H9 (cell line): ENCODE results near the gene INTS15. TPM values are rescaled to one million over a fixed set of nuclear protein-coding genes. Genes with fewer than 3 reads are reported as not detected.

Experiments used
- DNase-seq: peaks from one replicate; pipeline ENCODE4 v3.0.0-alpha.2; 2017
- H2AFZ ChIP-seq: one replicate; pipeline ENCODE4 v1.6.1; 2013; ENCODE audit warnings: mild to moderate bottlenecking, low read length, control low read depth, moderate library complexity
- H2AK5ac ChIP-seq: 2 replicates; pipeline ENCODE4 v1.6.1; 2013; ENCODE audit warnings: low read length, control low read depth, mixed read lengths; ENCODE audit not compliant: insufficient read length
- H2BK120ac ChIP-seq: one replicate; pipeline ENCODE4 v1.6.1; 2013; ENCODE audit warnings: low read depth, mild to moderate bottlenecking, low read length, control low read depth, inconsistent platforms; ENCODE audit not compliant: poor library complexity, severe bottlenecking
- H2BK12ac ChIP-seq: 2 replicates; pipeline ENCODE4 v1.6.1; 2013; ENCODE audit warnings: low read length, control low read depth, mixed read lengths, low read depth; ENCODE audit not compliant: insufficient read length
- H2BK15ac ChIP-seq: 2 replicates; pipeline ENCODE4 v1.6.1; 2013; ENCODE audit warnings: low read depth, low read length, control low read depth
- H2BK20ac ChIP-seq: one replicate; pipeline ENCODE4 v1.6.1; 2013; ENCODE audit warnings: low read depth, mild to moderate bottlenecking, low read length, control low read depth, inconsistent platforms; ENCODE audit not compliant: poor library complexity, severe bottlenecking
- H2BK5ac ChIP-seq: 2 replicates; pipeline ENCODE4 v1.6.1; 2013; ENCODE audit warnings: low read length, control low read depth, mixed read lengths; ENCODE audit not compliant: insufficient read length
- H3K14ac ChIP-seq: 2 replicates; pipeline ENCODE4 v1.6.1; 2013; ENCODE audit warnings: low read length, control low read depth; ENCODE audit not compliant: insufficient read depth
- H3K18ac ChIP-seq: 2 replicates; pipeline ENCODE4 v1.6.1; 2013; ENCODE audit warnings: low read depth, mild to moderate bottlenecking, mixed read lengths, low read length, control low read depth; ENCODE audit not compliant: insufficient read length
- H3K23ac ChIP-seq: 2 replicates; pipeline ENCODE4 v1.6.1; 2013; ENCODE audit warnings: low read length, control low read depth, mixed read lengths, low read depth; ENCODE audit not compliant: insufficient read length
- H3K23me2 ChIP-seq: 2 replicates; pipeline ENCODE4 v1.6.1; 2013; ENCODE audit warnings: low read depth, mild to moderate bottlenecking, mixed read lengths, low read length, control low read depth; ENCODE audit not compliant: insufficient read length, poor library complexity, severe bottlenecking
- H3K27ac ChIP-seq: 2 replicates; pipeline ENCODE4 v1.5.1; 2013; ENCODE audit warnings: low read length, control low read depth, mixed read lengths, low read depth; ENCODE audit not compliant: insufficient read length
- H3K27me3 ChIP-seq: 2 replicates; pipeline ENCODE4 v1.6.1; 2013; ENCODE audit warnings: low read length, control low read depth, inconsistent platforms; ENCODE audit not compliant: insufficient read depth
- H3K4ac ChIP-seq: 2 replicates; pipeline ENCODE4 v1.6.1; 2013; ENCODE audit warnings: low read depth, mild to moderate bottlenecking, control low read depth, inconsistent platforms, low read length, moderate library complexity
- H3K4me1 ChIP-seq: 2 replicates; pipeline ENCODE4 v1.6.1; 2013; ENCODE audit warnings: low read length, control low read depth, inconsistent platforms; ENCODE audit not compliant: insufficient read depth
- H3K4me2 ChIP-seq: 2 replicates; pipeline ENCODE4 v1.6.1; 2013; ENCODE audit warnings: low read length, control low read depth, mixed read lengths; ENCODE audit not compliant: insufficient read length, insufficient read depth
- H3K56ac ChIP-seq: 2 replicates; pipeline ENCODE4 v1.6.1; 2013; ENCODE audit warnings: low read depth, mild to moderate bottlenecking, mixed read lengths, low read length, control low read depth; ENCODE audit not compliant: insufficient read length
- H3K79me1 ChIP-seq: 2 replicates; pipeline ENCODE4 v1.6.1; 2013; ENCODE audit warnings: low read depth, mild to moderate bottlenecking, moderate library complexity, low read length, control low read depth, inconsistent platforms; ENCODE audit not compliant: insufficient read depth, poor library complexity, severe bottlenecking
- H3K79me2 ChIP-seq: 2 replicates; pipeline ENCODE4 v1.6.1; 2013; ENCODE audit warnings: low read length, control low read depth, inconsistent platforms; ENCODE audit not compliant: insufficient read depth
- H3K9ac ChIP-seq: 2 replicates; pipeline ENCODE4 v1.6.1; 2013; ENCODE audit warnings: low read length, control low read depth, mixed read lengths; ENCODE audit not compliant: insufficient read length; ENCODE audit errors: extremely low read depth
- H3K9me3 ChIP-seq: one replicate; pipeline ENCODE4 v1.6.1; 2013; ENCODE audit warnings: low read depth, low read length, inconsistent platforms; ENCODE audit not compliant: control insufficient read depth
- H3T11ph ChIP-seq: one replicate; pipeline ENCODE4 v1.6.1; 2013; ENCODE audit warnings: mild to moderate bottlenecking, low read length, control low read depth, inconsistent platforms
- H4K20me1 ChIP-seq: one replicate; pipeline ENCODE4 v1.6.1; 2013; ENCODE audit not compliant: control insufficient read depth, insufficient read length, insufficient read depth
- H4K5ac ChIP-seq: 2 replicates; pipeline ENCODE4 v1.6.1; 2013; ENCODE audit warnings: low read depth, mild to moderate bottlenecking, mixed read lengths, low read length, control low read depth; ENCODE audit not compliant: insufficient read length
- H4K8ac ChIP-seq: replicated peaks from 2 replicates; pipeline ENCODE4 v1.6.1; 2013; ENCODE audit warnings: low read length, control low read depth, mixed read lengths, low read depth; ENCODE audit not compliant: insufficient read length
- H4K91ac ChIP-seq: 2 replicates; pipeline ENCODE4 v1.6.1; 2013; ENCODE audit warnings: low read depth, mild to moderate bottlenecking, moderate library complexity, mixed read lengths, low read length, control low read depth; ENCODE audit not compliant: insufficient read length
- H3K27ac Mint-ChIP-seq, 3 experiments: 2 replicates in 2 of 3; 3 replicates in 1 of 3; pipeline ENCODE4 v1.8.0; 2020 to 2021; ENCODE audit warnings: mixed read lengths in 3 of 3, mild to moderate bottlenecking in 1 of 3, moderate library complexity in 1 of 3
- H3K27me3 Mint-ChIP-seq: 2 replicates; pipeline ENCODE4 v1.8.0; 2021; ENCODE audit warnings: low read depth, mild to moderate bottlenecking, moderate library complexity, mixed read lengths
- H3K36me3 Mint-ChIP-seq, 3 experiments: 2 replicates in 2 of 3; 3 replicates in 1 of 3; pipeline ENCODE4 v1.8.0; 2020 to 2021; ENCODE audit warnings: low read depth in 3 of 3, mixed read lengths in 3 of 3; ENCODE audit not compliant: insufficient read depth in 1 of 3
- H3K4me1 Mint-ChIP-seq, 2 experiments: 2 replicates each; pipeline ENCODE4 v1.8.0; 2020; ENCODE audit warnings: mixed read lengths in 2 of 2
- H3K4me3 Mint-ChIP-seq, 2 experiments: 2 replicates in 1 of 2; 3 replicates in 1 of 2; pipeline ENCODE4 v1.8.0; 2020 to 2021; ENCODE audit warnings: mild to moderate bottlenecking in 2 of 2, mixed read lengths in 2 of 2, moderate library complexity in 1 of 2
- H3K9me3 Mint-ChIP-seq, 2 experiments: 2 replicates in 1 of 2; 3 replicates in 1 of 2; pipeline ENCODE4 v1.8.0; 2020; ENCODE audit warnings: mild to moderate bottlenecking in 2 of 2, mixed read lengths in 2 of 2, moderate library complexity in 1 of 2
- WGBS: extraction: QIAGEN DNeasy Blood & Tissue Kit; methylation state at CpG from one replicate; pipeline ENCODE4 v1.1.7; 2013; ENCODE audit warnings: missing lambda C conversion rate, low lambda C conversion rate, mixed read lengths; ENCODE audit not compliant: insufficient read length; ENCODE audit errors: extremely low coverage; 5-methylcytosine and 5-hydroxymethylcytosine counted together
- total RNA-seq: library from RNA; stranded (reverse); gene quantifications from 2 replicates; pipeline ENCODE4 v1.2.1, GENCODE V29; 2021
- TF ChIP-seq, protein P1 (sequence below): fragments of 200-600 bp; sonication (generic); conservative IDR thresholded peaks from 3 replicates; pipeline ENCODE4 v1.8.0; 2021; ENCODE audit warnings: antibody characterized with exemption, mild to moderate bottlenecking

INTS15 gene
- total RNA-seq, 1 experiment from 2014 or later, result 42.9 TPM

DNA sequence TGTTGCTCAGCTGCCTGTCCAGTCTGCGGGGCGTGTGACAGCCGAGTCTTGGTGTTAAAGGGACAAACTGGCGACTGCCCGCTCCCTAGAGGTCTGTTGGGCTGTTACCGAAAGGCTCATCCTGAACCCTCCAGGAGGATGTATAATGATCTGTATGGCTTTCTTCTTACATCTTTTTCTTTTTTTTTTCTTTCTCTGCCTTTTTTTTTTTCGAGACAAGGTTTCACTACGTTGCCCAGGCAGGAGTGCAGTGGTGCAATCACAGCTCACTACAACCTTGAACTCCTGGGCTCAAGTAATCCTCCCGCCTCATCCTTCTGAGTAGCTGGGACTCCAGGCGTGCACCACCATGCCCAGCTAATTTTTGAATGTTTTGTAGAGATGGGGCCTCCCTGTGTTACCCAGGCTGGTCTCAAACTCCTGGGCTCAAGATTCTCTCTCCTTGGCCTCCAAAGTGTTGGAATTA, 857 bp downstream of the INTS15 start:
- H3K4me3 Mint-ChIP-seq, result peak overlapping the region; percentile 81 to 92
- peak overlapping the region in 1 of 3 experiments; percentile 75; a peak in 2 of 7 replicates for H3K27ac Mint-ChIP-seq
- no peaks in the 10 kb centered on the region for H4K20me1 ChIP-seq
- H2AFZ ChIP-seq, result no peak overlapping the region
- no peak overlapping the region for H4K8ac ChIP-seq
- H3K9me3 Mint-ChIP-seq, result no peaks in the 10 kb centered on the region
- no peaks in the 10 kb centered on the region for H3K9me3 ChIP-seq
- no peak for DNase-seq
- H3K14ac ChIP-seq, result no peak overlapping the region
- H2BK5ac ChIP-seq, result no peak overlapping the region
- H2BK15ac ChIP-seq, result no peak overlapping the region
- no peak overlapping the region for H2BK120ac ChIP-seq
- no peak overlapping the region for H3K18ac ChIP-seq
- H3K4me1 ChIP-seq, result no peaks in the 10 kb centered on the region
- TF ChIP-seq, protein P1, sequence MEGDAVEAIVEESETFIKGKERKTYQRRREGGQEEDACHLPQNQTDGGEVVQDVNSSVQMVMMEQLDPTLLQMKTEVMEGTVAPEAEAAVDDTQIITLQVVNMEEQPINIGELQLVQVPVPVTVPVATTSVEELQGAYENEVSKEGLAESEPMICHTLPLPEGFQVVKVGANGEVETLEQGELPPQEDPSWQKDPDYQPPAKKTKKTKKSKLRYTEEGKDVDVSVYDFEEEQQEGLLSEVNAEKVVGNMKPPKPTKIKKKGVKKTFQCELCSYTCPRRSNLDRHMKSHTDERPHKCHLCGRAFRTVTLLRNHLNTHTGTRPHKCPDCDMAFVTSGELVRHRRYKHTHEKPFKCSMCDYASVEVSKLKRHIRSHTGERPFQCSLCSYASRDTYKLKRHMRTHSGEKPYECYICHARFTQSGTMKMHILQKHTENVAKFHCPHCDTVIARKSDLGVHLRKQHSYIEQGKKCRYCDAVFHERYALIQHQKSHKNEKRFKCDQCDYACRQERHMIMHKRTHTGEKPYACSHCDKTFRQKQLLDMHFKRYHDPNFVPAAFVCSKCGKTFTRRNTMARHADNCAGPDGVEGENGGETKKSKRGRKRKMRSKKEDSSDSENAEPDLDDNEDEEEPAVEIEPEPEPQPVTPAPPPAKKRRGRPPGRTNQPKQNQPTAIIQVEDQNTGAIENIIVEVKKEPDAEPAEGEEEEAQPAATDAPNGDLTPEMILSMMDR, result 0 out of 3 replicates have a peak, but pooled peaks have one; percentile 11
- H3K23ac ChIP-seq, result no peak overlapping the region
- no peak overlapping the region for H3T11ph ChIP-seq
- H3K4me1 Mint-ChIP-seq, result peaks cover 9 to 10% of the 10 kb centered on the region in 2 experiments
- no peak overlapping the region for H2AK5ac ChIP-seq
- H3K79me1 ChIP-seq, result no peaks in the 10 kb centered on the region
- H2BK12ac ChIP-seq, result no peak overlapping the region
- H2BK20ac ChIP-seq, result no peak overlapping the region
- no CpG with 5 or more reads among the region's 10 CpGs for WGBS
- H3K36me3 Mint-ChIP-seq, result peaks cover 25 to 76% (median 67%) of the 10 kb centered on the region in 3 experiments
- H3K56ac ChIP-seq, result no peak overlapping the region
- H3K79me2 ChIP-seq, result no peaks in the 10 kb centered on the region
- H3K27ac ChIP-seq, result no peak overlapping the region
- H3K9ac ChIP-seq, result peak overlapping the region; percentile 23
- no peaks in the 10 kb centered on the region for H3K27me3 Mint-ChIP-seq
- peak overlapping the region; percentile 13 for H3K4me2 ChIP-seq
- H4K91ac ChIP-seq, result no peak overlapping the region
- H3K4ac ChIP-seq, result no peak overlapping the region
- no peaks in the 10 kb centered on the region for H3K27me3 ChIP-seq
- no peak overlapping the region for H4K5ac ChIP-seq
- peaks cover 6% of the 10 kb centered on the region for H3K23me2 ChIP-seq
